WERI-Rb-1 (cell line): ENCODE data around the gene PAX7.

Experiments
- DNase-seq: peaks from one replicate; pipeline ENCODE4 v3.0.0-alpha.2; 2020
- H3K27ac ChIP-seq: fragments of 250-450 bp; sonication (Bioruptor Pico); 2 replicates; pipeline ENCODE4 v1.5.1; 2020; ENCODE audit warnings: mild to moderate bottlenecking, moderate library complexity
- H3K27me3 ChIP-seq: fragments of 250-450 bp; sonication (Bioruptor Pico); 2 replicates; pipeline ENCODE4 v1.5.1; 2021; ENCODE audit warnings: mild to moderate bottlenecking, low read depth, moderate library complexity; ENCODE audit not compliant: insufficient read depth, severe bottlenecking
- H3K36me3 ChIP-seq: fragments of 250-450 bp; sonication (Bioruptor Pico); 2 replicates; pipeline ENCODE4 v1.5.1; 2020; ENCODE audit warnings: mild to moderate bottlenecking, moderate library complexity
- H3K4me3 ChIP-seq: 2 replicates; pipeline ENCODE4 v1.5.1; 2011; ENCODE audit warnings: low read depth, mild to moderate bottlenecking, control low read depth, low read length
- H3K9me3 ChIP-seq: fragments of 250-450 bp; sonication (Bioruptor Pico); 2 replicates; pipeline ENCODE4 v1.5.1; 2021; ENCODE audit warnings: mild to moderate bottlenecking, moderate library complexity; ENCODE audit not compliant: severe bottlenecking
- CTCF ChIP-seq: IDR thresholded peaks from 2 replicates; pipeline ENCODE4 v1.5.1; 2011; ENCODE audit warnings: low read depth, mild to moderate bottlenecking, control low read depth, inconsistent platforms, low read length

Gene PAX7

GRCh38 chr1:18603212-18603852 is 27.3 kb upstream of the PAX7 start:
- no peaks in the 10 kb centered on the region for H3K27me3 ChIP-seq

GRCh38 chr1:18606443-18607288 is 24.0 kb upstream of the PAX7 start:
- no peak overlapping the region for H3K27ac ChIP-seq
- H3K27me3 ChIP-seq = peaks cover 3% of the 10 kb centered on the region
- no peak overlapping the region for H3K4me3 ChIP-seq
- no peaks in the 10 kb centered on the region for H3K36me3 ChIP-seq
- no peak for DNase-seq
- TF ChIP-seq CTCF = no peak
- no peaks in the 10 kb centered on the region for H3K9me3 ChIP-seq

More at GRCh38 chr1:18603212-18603852, 27.3 kb upstream of the PAX7 start:
- no peak overlapping the region for H3K27ac ChIP-seq
- no peak overlapping the region for H3K4me3 ChIP-seq
- no peak for DNase-seq
- TF ChIP-seq CTCF = no peak
- H3K36me3 ChIP-seq = no peaks in the 10 kb centered on the region
- H3K9me3 ChIP-seq = no peaks in the 10 kb centered on the region

- TF ChIP-seq CTCF = no peak
- DNase-seq = no peak
- Histone ChIP-seq H3K4me3 (no peak overlapping the region), H3K27me3 (peaks cover 7% of the 10 kb centered on the region), H3K9me3 (no peaks in the 10 kb centered on the region), H3K36me3 (no peaks in the 10 kb centered on the region), H3K27ac (no peak overlapping the region)
These were observed 23.3 kb upstream of the PAX7 start for GRCh38 chr1:18607289-18607760.

- no peak for DNase-seq
- TF ChIP-seq CTCF = no peak
- Histone ChIP-seq H3K27me3 (peaks cover 16% of the 10 kb centered on the region), H3K9me3 (no peaks in the 10 kb centered on the region), H3K4me3 (no peak overlapping the region), H3K27ac (no peak overlapping the region), H3K36me3 (no peaks in the 10 kb centered on the region)
These were observed 22.1 kb upstream of the PAX7 start for GRCh38 chr1:18608534-18608933.

- Histone ChIP-seq H3K36me3 (no peaks in the 10 kb centered on the region), H3K9me3 (no peaks in the 10 kb centered on the region), H3K4me3 (no peak overlapping the region), H3K27ac (no peak overlapping the region), H3K27me3 (peaks cover 31% of the 10 kb centered on the region)
- TF ChIP-seq CTCF = no peak
- DNase-seq = no peak
These were observed 19.3 kb upstream of the PAX7 start for GRCh38 chr1:18611311-18611710.
